HepG2 (cell line): ENCODE data around the gene ART3. TPM values are rescaled to one million over a fixed set of nuclear protein-coding genes. Genes with fewer than 3 reads are reported as not detected.

Experiments used
- HMG20B ChIP-seq: conservative IDR thresholded peaks from 2 replicates; pipeline ENCODE4 v1.6.1; 2016; ENCODE audit warnings: missing genetic modification reagents, missing compliant biosample characterization
- JUND ChIP-seq: sonication (generic); formaldehyde crosslinking; IDR thresholded peaks from 2 replicates; pipeline ENCODE4 v1.8.0; 2022; ENCODE audit warnings: mild to moderate bottlenecking, missing genetic modification reagents
- KLF15 ChIP-seq: sonication (generic); formaldehyde crosslinking; IDR thresholded peaks from 2 replicates; pipeline ENCODE4 v1.8.1; 2023; ENCODE audit warnings: borderline replicate concordance, mild to moderate bottlenecking, inconsistent platforms, missing genetic modification reagents, mixed read lengths
- MBD4 ChIP-seq: IDR thresholded peaks from 2 replicates; pipeline ENCODE4 v1.6.1; 2012; ENCODE audit warnings: low read length, inconsistent platforms, borderline replicate concordance
- MYNN ChIP-seq: sonication (generic); formaldehyde crosslinking; IDR thresholded peaks from 2 replicates; pipeline ENCODE4 v1.4.0; 2020; ENCODE audit warnings: mild to moderate bottlenecking, low read depth, missing genetic modification reagents
- MZF1 ChIP-seq: sonication (generic); formaldehyde crosslinking; IDR thresholded peaks from 2 replicates; pipeline ENCODE4 v1.8.1; 2023; ENCODE audit warnings: mild to moderate bottlenecking, missing genetic modification reagents, borderline replicate concordance
- POLR2G ChIP-seq: fragments of 200-400 bp; formaldehyde crosslinking; IDR thresholded peaks from 2 replicates; pipeline ENCODE4 v1.6.1; 2018; ENCODE audit warnings: mild to moderate bottlenecking, low read depth, low read length, moderate library complexity
- RBFOX2 ChIP-seq: fragments of 200-400 bp; formaldehyde crosslinking; IDR thresholded peaks from 2 replicates; pipeline ENCODE4 v1.6.1; 2017; ENCODE audit warnings: low read depth, mild to moderate bottlenecking, low read length
- SP2 ChIP-seq: sonication (generic); formaldehyde crosslinking; IDR thresholded peaks from 2 replicates; pipeline ENCODE4 v1.5.1; 2020; ENCODE audit warnings: mild to moderate bottlenecking, missing genetic modification reagents
- SRSF4 ChIP-seq: fragments of 200-400 bp; formaldehyde crosslinking; IDR thresholded peaks from one replicate; pipeline ENCODE4 v1.6.1; 2018; ENCODE audit warnings: mild to moderate bottlenecking, low read depth, low read length, moderate library complexity; ENCODE audit not compliant: poor library complexity, severe bottlenecking
- SRY ChIP-seq: sonication (generic); formaldehyde crosslinking; IDR thresholded peaks from 2 replicates; pipeline ENCODE4 v1.8.0; 2022; ENCODE audit warnings: mild to moderate bottlenecking, missing genetic modification reagents
- TAF1 ChIP-seq: sonication (generic); formaldehyde crosslinking; IDR thresholded peaks from 2 replicates; pipeline ENCODE4 v1.4.0; 2020; ENCODE audit warnings: missing genetic modification reagents
- ZNF720 ChIP-seq: sonication (generic); formaldehyde crosslinking; IDR thresholded peaks from 2 replicates; pipeline ENCODE4 v1.4.0; 2020; ENCODE audit warnings: missing genetic modification reagents
- ZNF75D ChIP-seq: sonication (generic); formaldehyde crosslinking; IDR thresholded peaks from 2 replicates; pipeline ENCODE4 v1.8.1; 2023; ENCODE audit warnings: missing genetic modification reagents, mild to moderate bottlenecking, borderline replicate concordance
- ZNF761 ChIP-seq: sonication (generic); formaldehyde crosslinking; conservative IDR thresholded peaks from 2 replicates; pipeline ENCODE4 v1.4.0; 2020; ENCODE audit warnings: mild to moderate bottlenecking, missing genetic modification reagents
- ZNF768 ChIP-seq: sonication (generic); formaldehyde crosslinking; IDR thresholded peaks from 2 replicates; pipeline ENCODE4 v1.4.0; 2020; ENCODE audit warnings: missing genetic modification reagents
- polyA plus RNA-seq, 8 experiments: library from polyadenylated mRNA; depleted of rRNA in 3 of 8; stranded (reverse) in 7 of 8; unstranded in 1 of 8; fragments of >200 nt; fragmentation: Illumina TruSeq in 4 of 8; extraction: Trizol in 4 of 8; gene quantifications; 2 replicates each; pipeline versions ENCODE4 v1.2.1 to v1.2.3, GENCODE V29; 2011 to 2016; ENCODE audit warnings: low read depth in 4 of 8, missing spikeins in 1 of 8, mixed read lengths in 1 of 8; ENCODE audit not compliant: insufficient read depth in 1 of 8
- total RNA-seq, 5 experiments: library from RNA; depleted of rRNA; stranded (reverse); fragments of >200 nt; fragmentation: Illumina TruSeq; extraction: Trizol; gene quantifications; 2 replicates each; pipeline ENCODE4 v1.2.3, GENCODE V29; 2016; ENCODE audit warnings: low read depth in 1 of 5
- TF ChIP-seq, protein P1 (sequence below): sonication (generic); formaldehyde crosslinking; IDR thresholded peaks from 2 replicates; pipeline ENCODE4 v1.4.0; 2020; ENCODE audit warnings: missing genetic modification reagents
- TF ChIP-seq, protein P2 (sequence below): sonication (generic); formaldehyde crosslinking; IDR thresholded peaks from 2 replicates; pipeline ENCODE4 v1.8.0; 2022; ENCODE audit warnings: mild to moderate bottlenecking, missing genetic modification reagents, borderline replicate concordance
- TF ChIP-seq, protein P3 (sequence below): sonication (generic); formaldehyde crosslinking; IDR thresholded peaks from 2 replicates; pipeline ENCODE4 v1.5.1; 2020; ENCODE audit warnings: missing genetic modification reagents, mild to moderate bottlenecking, borderline replicate concordance
- TF ChIP-seq, protein P4 (sequence below): IDR thresholded peaks from 2 replicates; pipeline ENCODE4 v1.6.1; 2016

ART3 gene
- total and polyA plus RNA-seq, 2 of the 13 experiments (the other 11 are each of a cell fraction or from before 2014, with no cell fraction given), result not detected

DNA sequence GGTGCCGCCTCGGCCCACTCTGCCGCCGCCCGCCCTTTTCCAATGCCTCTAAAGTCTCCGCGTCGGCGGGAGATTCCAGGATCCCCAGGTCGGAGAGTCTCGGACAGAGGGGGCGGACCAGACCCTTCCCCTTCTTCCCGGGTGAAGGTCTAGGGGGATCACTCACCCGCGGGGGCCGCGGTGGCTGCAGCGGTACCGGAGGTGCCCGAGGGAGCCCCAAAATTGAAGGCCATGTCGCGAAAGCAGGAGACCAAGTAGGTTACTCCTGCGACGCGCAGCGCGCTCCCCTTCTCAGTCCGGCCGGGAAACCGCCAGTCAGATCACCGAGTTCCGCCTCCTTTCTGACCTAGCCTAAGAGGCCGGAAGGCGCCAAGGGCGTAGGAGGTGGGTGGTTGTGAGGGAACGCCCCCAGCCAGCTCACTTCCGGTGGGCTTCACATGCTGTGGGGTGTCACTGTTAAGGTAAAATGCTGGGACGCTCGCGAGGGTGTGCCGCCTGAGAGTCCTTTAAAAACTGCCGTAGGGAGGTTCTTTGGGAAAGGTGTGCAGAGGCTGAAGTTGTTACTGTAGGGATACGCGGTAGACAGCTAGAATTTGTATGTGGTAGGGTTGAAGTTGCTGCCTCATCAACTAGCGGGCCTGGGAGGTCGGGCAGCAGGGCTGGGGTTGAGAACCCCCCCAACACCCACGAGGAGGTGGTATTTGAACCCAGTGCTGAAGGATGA is 73.8 kb downstream of the ART3 start, which contains the start of gene NUP54 (continued):
- TF ChIP-seq, protein P1, sequence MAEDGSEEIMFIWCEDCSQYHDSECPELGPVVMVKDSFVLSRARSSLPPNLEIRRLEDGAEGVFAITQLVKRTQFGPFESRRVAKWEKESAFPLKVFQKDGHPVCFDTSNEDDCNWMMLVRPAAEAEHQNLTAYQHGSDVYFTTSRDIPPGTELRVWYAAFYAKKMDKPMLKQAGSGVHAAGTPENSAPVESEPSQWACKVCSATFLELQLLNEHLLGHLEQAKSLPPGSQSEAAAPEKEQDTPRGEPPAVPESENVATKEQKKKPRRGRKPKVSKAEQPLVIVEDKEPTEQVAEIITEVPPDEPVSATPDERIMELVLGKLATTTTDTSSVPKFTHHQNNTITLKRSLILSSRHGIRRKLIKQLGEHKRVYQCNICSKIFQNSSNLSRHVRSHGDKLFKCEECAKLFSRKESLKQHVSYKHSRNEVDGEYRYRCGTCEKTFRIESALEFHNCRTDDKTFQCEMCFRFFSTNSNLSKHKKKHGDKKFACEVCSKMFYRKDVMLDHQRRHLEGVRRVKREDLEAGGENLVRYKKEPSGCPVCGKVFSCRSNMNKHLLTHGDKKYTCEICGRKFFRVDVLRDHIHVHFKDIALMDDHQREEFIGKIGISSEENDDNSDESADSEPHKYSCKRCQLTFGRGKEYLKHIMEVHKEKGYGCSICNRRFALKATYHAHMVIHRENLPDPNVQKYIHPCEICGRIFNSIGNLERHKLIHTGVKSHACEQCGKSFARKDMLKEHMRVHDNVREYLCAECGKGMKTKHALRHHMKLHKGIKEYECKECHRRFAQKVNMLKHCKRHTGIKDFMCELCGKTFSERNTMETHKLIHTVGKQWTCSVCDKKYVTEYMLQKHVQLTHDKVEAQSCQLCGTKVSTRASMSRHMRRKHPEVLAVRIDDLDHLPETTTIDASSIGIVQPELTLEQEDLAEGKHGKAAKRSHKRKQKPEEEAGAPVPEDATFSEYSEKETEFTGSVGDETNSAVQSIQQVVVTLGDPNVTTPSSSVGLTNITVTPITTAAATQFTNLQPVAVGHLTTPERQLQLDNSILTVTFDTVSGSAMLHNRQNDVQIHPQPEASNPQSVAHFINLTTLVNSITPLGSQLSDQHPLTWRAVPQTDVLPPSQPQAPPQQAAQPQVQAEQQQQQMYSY (CRISPR knock-in tag), result 0 out of 2 replicates have a peak, but pooled peaks have one; percentile 30
- TF ChIP-seq, protein P2, sequence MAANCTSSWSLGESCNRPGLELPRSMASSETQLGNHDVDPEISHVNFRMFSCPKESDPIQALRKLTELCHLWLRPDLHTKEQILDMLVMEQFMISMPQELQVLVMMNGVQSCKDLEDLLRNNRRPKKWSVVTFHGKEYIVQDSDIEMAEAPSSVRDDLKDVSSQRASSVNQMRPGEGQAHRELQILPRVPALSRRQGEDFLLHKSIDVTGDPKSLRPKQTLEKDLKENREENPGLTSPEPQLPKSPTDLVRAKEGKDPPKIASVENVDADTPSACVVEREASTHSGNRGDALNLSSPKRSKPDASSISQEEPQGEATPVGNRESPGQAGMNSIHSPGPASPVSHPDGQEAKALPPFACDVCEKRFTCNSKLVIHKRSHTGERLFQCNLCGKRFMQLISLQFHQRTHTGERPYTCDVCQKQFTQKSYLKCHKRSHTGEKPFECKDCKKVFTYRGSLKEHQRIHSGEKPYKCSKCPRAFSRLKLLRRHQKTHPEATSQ (CRISPR knock-in tag), result peak; percentile 87
- TF ChIP-seq KLF15, result peak; percentile 88; the same call in 1 of the 2 replicates
- TF ChIP-seq, protein P3, sequence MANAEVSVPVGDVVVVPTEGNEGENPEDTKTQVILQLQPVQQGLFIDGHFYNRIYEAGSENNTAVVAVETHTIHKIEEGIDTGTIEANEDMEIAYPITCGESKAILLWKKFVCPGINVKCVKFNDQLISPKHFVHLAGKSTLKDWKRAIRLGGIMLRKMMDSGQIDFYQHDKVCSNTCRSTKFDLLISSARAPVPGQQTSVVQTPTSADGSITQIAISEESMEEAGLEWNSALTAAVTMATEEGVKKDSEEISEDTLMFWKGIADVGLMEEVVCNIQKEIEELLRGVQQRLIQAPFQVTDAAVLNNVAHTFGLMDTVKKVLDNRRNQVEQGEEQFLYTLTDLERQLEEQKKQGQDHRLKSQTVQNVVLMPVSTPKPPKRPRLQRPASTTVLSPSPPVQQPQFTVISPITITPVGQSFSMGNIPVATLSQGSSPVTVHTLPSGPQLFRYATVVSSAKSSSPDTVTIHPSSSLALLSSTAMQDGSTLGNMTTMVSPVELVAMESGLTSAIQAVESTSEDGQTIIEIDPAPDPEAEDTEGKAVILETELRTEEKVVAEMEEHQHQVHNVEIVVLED (CRISPR knock-in tag), result peak; percentile 87
- peak; percentile 90 for TF ChIP-seq ZNF761 (CRISPR knock-in tag)
- TF ChIP-seq SP2, result peak; percentile 74
- TF ChIP-seq TAF1 (CRISPR knock-in tag), result peak; percentile 95
- peak; percentile 51; the same call in 1 of the 2 replicates for TF ChIP-seq ZNF768
- TF ChIP-seq SRSF4, result no peak
- peak; percentile 78 for TF ChIP-seq HMG20B (CRISPR knock-in tag)
- peak; percentile 92 for TF ChIP-seq POLR2G
- TF ChIP-seq ZNF720, result no peak
- peak; percentile 88 for TF ChIP-seq RBFOX2
- TF ChIP-seq MBD4, result no peak; the same call in 1 of the 2 replicates
- TF ChIP-seq ZNF75D (CRISPR knock-in tag), result no peak
- 0 out of 2 replicates have a peak, but pooled peaks have one; percentile 56 for TF ChIP-seq SRY (CRISPR knock-in tag)
- no peak for TF ChIP-seq MYNN
- no peak for TF ChIP-seq MZF1 (CRISPR knock-in tag)
- TF ChIP-seq JUND (CRISPR knock-in tag), result peak; percentile 61
- TF ChIP-seq, protein P4, sequence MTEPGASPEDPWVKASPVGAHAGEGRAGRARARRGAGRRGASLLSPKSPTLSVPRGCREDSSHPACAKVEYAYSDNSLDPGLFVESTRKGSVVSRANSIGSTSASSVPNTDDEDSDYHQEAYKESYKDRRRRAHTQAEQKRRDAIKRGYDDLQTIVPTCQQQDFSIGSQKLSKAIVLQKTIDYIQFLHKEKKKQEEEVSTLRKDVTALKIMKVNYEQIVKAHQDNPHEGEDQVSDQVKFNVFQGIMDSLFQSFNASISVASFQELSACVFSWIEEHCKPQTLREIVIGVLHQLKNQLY, result no peak
